Fibroblast of skin of right biceps (primary cell): ENCODE measurements around the gene ANKRD65.
"Not testable (repeated sequence)": the region's sequence is repeated elsewhere in the genome, so short reads cannot be mapped to it uniquely, and the experiment has no call there.

Source experiments
- DNase-seq: peaks from one replicate; pipeline ENCODE4 v3.0.0-alpha.2; 2013

Gene ANKRD65

GRCh38 chr1:1430114-1430982 is 9.3 kb upstream of the ANKRD65 start:
- DNase-seq, result peak; percentile 52

- DNase-seq, result no peak
Measured at GRCh38 chr1:1429671-1430073, 8.6 kb upstream of the ANKRD65 start.

GRCh38 chr1:1428967-1429366 is 7.9 kb upstream of the ANKRD65 start:
- not testable (repeated sequence) for DNase-seq

GRCh38 chr1:1428174-1428573 is 7.1 kb upstream of the ANKRD65 start:
- no peak for DNase-seq

- no peak for DNase-seq
Measured at GRCh38 chr1:1427820-1428148, 6.7 kb upstream of the ANKRD65 start.

- DNase-seq, result no peak
Measured at GRCh38 chr1:1427106-1427819, 6.2 kb upstream of the ANKRD65 start.

- DNase-seq, result no peak
Measured at GRCh38 chr1:1426496-1427105, 5.5 kb upstream of the ANKRD65 start.

- no peak for DNase-seq
Measured at GRCh38 chr1:1425753-1426495, 4.8 kb upstream of the ANKRD65 start.

GRCh38 chr1:1425426-1425752 is 4.3 kb upstream of the ANKRD65 start:
- DNase-seq, result no peak

- no peak for DNase-seq
Measured at GRCh38 chr1:1424707-1425106, 3.6 kb upstream of the ANKRD65 start.

- DNase-seq, result no peak
Measured at GRCh38 chr1:1423245-1423597, 2.1 kb upstream of the ANKRD65 start.

GRCh38 chr1:1422465-1423244 is 1.6 kb upstream of the ANKRD65 start:
- DNase-seq, result peak; percentile 87

- no peak for DNase-seq
Measured at GRCh38 chr1:1421907-1422464, 910 bp upstream of the ANKRD65 start.

- DNase-seq, result no peak
Measured at GRCh38 chr1:1420654-1421141, 378 bp downstream of the ANKRD65 start.

GRCh38 chr1:1419813-1420653 is 1.0 kb downstream of the ANKRD65 start:
- no peak for DNase-seq

- no peak for DNase-seq
Measured at GRCh38 chr1:1419363-1419812, 1.7 kb downstream of the ANKRD65 start.

- DNase-seq, result no peak
Measured at GRCh38 chr1:1418464-1419362, 2.4 kb downstream of the ANKRD65 start.

GRCh38 chr1:1417825-1418463 is 3.1 kb downstream of the ANKRD65 start:
- not testable (repeated sequence) for DNase-seq

GRCh38 chr1:1417396-1417795 is 3.7 kb downstream of the ANKRD65 start:
- not testable (repeated sequence) for DNase-seq
